Measurements from ENCODE around the gene SHISA2.

Gene SHISA2

GRCh38 chr13:26048741-26049140 is 3.1 kb downstream of the SHISA2 start:
- H3K36me3 ChIP-seq (ENCODE audit: control insufficient read depth, insufficient read depth, low read length), result no peaks in the 10 kb centered on the region
- no peaks in the 10 kb centered on the region for H3K9me3 ChIP-seq (ENCODE audit: control insufficient read depth, low read length)
- H3K4me1 ChIP-seq (ENCODE audit: control insufficient read depth, insufficient read depth, low read length, poor library complexity, severe bottlenecking), result peaks cover 7% of the 10 kb centered on the region
- H3K4me3 ChIP-seq (ENCODE audit: extremely low read depth, insufficient read depth, low read length, poor library complexity, severe bottlenecking), result no peak overlapping the region
- H3K27ac ChIP-seq (ENCODE audit: low read depth, low read length, severe bottlenecking), result no peak overlapping the region
- WGBS, 2 experiments (ENCODE audit: insufficient coverage in 2 of 2), result 100% methylated on average over 1 of the region's 4 CpGs; no CpG with 5 or more reads in 1 of the 2 experiments

- 90 to 93% methylated on average over 2 to 3 of the region's 4 CpGs for WGBS, 2 experiments (ENCODE audit: insufficient coverage in 2 of 2)
- Histone ChIP-seq H3K36me3 (ENCODE audit: control insufficient read depth, insufficient read depth, low read length) (no peaks in the 10 kb centered on the region), H3K4me3 (ENCODE audit: extremely low read depth, insufficient read depth, low read length, poor library complexity, severe bottlenecking) (no peak overlapping the region), H3K4me1 (ENCODE audit: control insufficient read depth, insufficient read depth, low read length, poor library complexity, severe bottlenecking) (peaks cover 7% of the 10 kb centered on the region), H3K27ac (ENCODE audit: low read depth, low read length, severe bottlenecking) (no peak overlapping the region), H3K9me3 (ENCODE audit: control insufficient read depth, low read length) (no peaks in the 10 kb centered on the region)
These were observed 4.8 kb downstream of the SHISA2 start for GRCh38 chr13:26047040-26047439.

DNA sequence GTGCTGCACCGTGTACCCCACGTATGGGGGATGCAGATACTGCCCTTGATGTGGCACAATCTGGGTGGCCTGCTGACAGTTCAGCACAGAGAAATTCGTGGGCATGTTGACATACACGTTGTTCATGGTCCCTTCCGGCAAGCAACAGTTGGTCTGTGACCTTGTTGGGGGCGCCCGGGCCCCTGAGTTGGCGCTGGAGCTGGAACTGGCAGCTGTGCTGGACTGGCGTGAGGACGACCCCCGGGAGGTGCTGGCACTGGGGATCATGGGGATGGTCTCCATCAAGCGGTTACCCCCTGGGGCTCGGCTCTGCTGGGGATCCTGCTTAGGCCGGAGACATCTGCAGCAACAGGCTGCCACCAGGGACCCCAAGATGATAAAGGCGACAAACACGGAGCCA is 5.2 kb downstream of the SHISA2 start:
- H3K27ac ChIP-seq (ENCODE audit: low read depth, low read length, severe bottlenecking), result no peak overlapping the region
- no peaks in the 10 kb centered on the region for H3K36me3 ChIP-seq (ENCODE audit: control insufficient read depth, insufficient read depth, low read length)
- no peak overlapping the region for H3K4me3 ChIP-seq (ENCODE audit: extremely low read depth, insufficient read depth, low read length, poor library complexity, severe bottlenecking)
- no peaks in the 10 kb centered on the region for H3K9me3 ChIP-seq (ENCODE audit: control insufficient read depth, low read length)
- WGBS, 2 experiments (ENCODE audit: insufficient coverage in 2 of 2), result 84 to 95% methylated on average over 16 of the region's 16 CpGs
- H3K4me1 ChIP-seq (ENCODE audit: control insufficient read depth, insufficient read depth, low read length, poor library complexity, severe bottlenecking), result peaks cover 7% of the 10 kb centered on the region

GRCh38 chr13:26045142-26045541 is 6.7 kb downstream of the SHISA2 start:
- Histone ChIP-seq H3K4me1 (ENCODE audit: control insufficient read depth, insufficient read depth, low read length, poor library complexity, severe bottlenecking) (peaks cover 6% of the 10 kb centered on the region), H3K36me3 (ENCODE audit: control insufficient read depth, insufficient read depth, low read length) (no peaks in the 10 kb centered on the region), H3K27ac (ENCODE audit: low read depth, low read length, severe bottlenecking) (no peak overlapping the region), H3K4me3 (ENCODE audit: extremely low read depth, insufficient read depth, low read length, poor library complexity, severe bottlenecking) (no peak overlapping the region), H3K9me3 (ENCODE audit: control insufficient read depth, low read length) (no peaks in the 10 kb centered on the region)
- WGBS, 2 experiments (ENCODE audit: insufficient coverage in 2 of 2), result no CpG with 5 or more reads among the region's 2 CpGs

GRCh38 chr13:26042785-26043184 is 9.0 kb downstream of the SHISA2 start:
- no peaks in the 10 kb centered on the region for H3K4me1 ChIP-seq (ENCODE audit: control insufficient read depth, insufficient read depth, low read length, poor library complexity, severe bottlenecking)
- no peak overlapping the region for H3K4me3 ChIP-seq (ENCODE audit: extremely low read depth, insufficient read depth, low read length, poor library complexity, severe bottlenecking)
- H3K9me3 ChIP-seq (ENCODE audit: control insufficient read depth, low read length), result no peaks in the 10 kb centered on the region
- no CpG with 5 or more reads among the region's 1 CpG for WGBS, 2 experiments (ENCODE audit: insufficient coverage in 2 of 2)
- H3K27ac ChIP-seq (ENCODE audit: low read depth, low read length, severe bottlenecking), result no peak overlapping the region
- no peaks in the 10 kb centered on the region for H3K36me3 ChIP-seq (ENCODE audit: control insufficient read depth, insufficient read depth, low read length)

GRCh38 chr13:26041444-26041843 is 10.4 kb downstream of the SHISA2 start:
- Histone ChIP-seq H3K9me3 (ENCODE audit: control insufficient read depth, low read length) (no peaks in the 10 kb centered on the region), H3K4me1 (ENCODE audit: control insufficient read depth, insufficient read depth, low read length, poor library complexity, severe bottlenecking) (no peaks in the 10 kb centered on the region), H3K36me3 (ENCODE audit: control insufficient read depth, insufficient read depth, low read length) (no peaks in the 10 kb centered on the region), H3K27ac (ENCODE audit: low read depth, low read length, severe bottlenecking) (no peak overlapping the region), H3K4me3 (ENCODE audit: extremely low read depth, insufficient read depth, low read length, poor library complexity, severe bottlenecking) (no peak overlapping the region)
- 78 to 100% methylated on average over 1 to 2 of the region's 3 CpGs for WGBS, 2 experiments (ENCODE audit: insufficient coverage in 2 of 2)

DNA sequence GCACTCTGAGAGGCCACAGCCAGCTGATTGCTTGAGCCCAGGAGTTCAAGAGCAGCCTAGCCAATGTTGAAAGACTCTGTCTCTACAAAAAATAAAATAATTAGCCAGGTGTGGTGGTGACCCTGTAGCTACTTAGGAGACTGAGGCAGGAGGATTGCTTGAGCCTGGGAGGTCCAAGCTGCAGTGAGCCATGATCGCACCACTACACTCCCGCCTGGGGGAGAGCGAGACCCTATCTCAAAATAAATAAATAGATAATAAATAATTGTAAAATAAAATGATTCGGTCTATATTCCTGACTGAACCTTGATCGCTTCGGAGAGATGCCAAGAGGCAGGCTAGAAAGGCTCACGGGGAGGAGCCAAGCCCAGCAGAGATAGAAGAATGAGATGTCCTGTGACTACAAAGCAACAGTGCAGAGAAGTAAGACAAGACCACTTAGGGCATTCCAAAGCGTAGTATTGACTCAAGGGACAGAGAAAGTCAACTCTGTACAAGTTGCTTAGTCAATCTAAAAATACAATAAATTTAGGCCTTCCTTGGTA is 12.8 kb downstream of the SHISA2 start:
- Histone ChIP-seq H3K27ac (ENCODE audit: low read depth, low read length, severe bottlenecking) (no peak overlapping the region), H3K36me3 (ENCODE audit: control insufficient read depth, insufficient read depth, low read length) (no peaks in the 10 kb centered on the region), H3K4me1 (ENCODE audit: control insufficient read depth, insufficient read depth, low read length, poor library complexity, severe bottlenecking) (no peaks in the 10 kb centered on the region), H3K4me3 (ENCODE audit: extremely low read depth, insufficient read depth, low read length, poor library complexity, severe bottlenecking) (no peak overlapping the region), H3K9me3 (ENCODE audit: control insufficient read depth, low read length) (no peaks in the 10 kb centered on the region)
- 93 to 95% methylated on average over 4 to 5 of the region's 8 CpGs for WGBS, 2 experiments (ENCODE audit: insufficient coverage in 2 of 2)

GRCh38 chr13:26037302-26037701 is 14.5 kb downstream of the SHISA2 start:
- no peak overlapping the region for H3K4me3 ChIP-seq (ENCODE audit: extremely low read depth, insufficient read depth, low read length, poor library complexity, severe bottlenecking)
- no peaks in the 10 kb centered on the region for H3K9me3 ChIP-seq (ENCODE audit: control insufficient read depth, low read length)
- no peaks in the 10 kb centered on the region for H3K4me1 ChIP-seq (ENCODE audit: control insufficient read depth, insufficient read depth, low read length, poor library complexity, severe bottlenecking)
- no peak overlapping the region for H3K27ac ChIP-seq (ENCODE audit: low read depth, low read length, severe bottlenecking)
- no peaks in the 10 kb centered on the region for H3K36me3 ChIP-seq (ENCODE audit: control insufficient read depth, insufficient read depth, low read length)
- WGBS, 2 experiments (ENCODE audit: insufficient coverage in 2 of 2), result 54 to 67% methylated on average over 1 of the region's 2 CpGs

DNA sequence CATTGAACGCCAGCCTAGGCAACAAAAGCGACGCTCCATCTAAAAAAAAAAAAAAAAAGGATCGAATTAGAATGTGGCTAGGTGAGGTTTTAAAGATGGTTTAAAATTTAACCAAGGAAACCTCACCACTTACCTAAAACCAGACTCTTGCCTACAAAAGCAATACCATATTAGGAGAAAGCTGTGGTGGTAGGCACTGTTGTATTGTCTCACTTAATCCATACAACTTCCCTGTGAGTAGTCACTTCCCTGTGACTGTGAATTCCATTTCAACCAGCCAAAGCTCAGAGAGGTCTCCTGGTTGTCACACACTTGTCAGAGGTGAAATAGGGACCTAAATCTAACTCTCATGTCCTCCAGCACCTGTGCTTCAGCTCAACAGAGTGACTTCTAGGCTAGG is 15.4 kb downstream of the SHISA2 start:
- 100% methylated on average over 1 of the region's 4 CpGs; no CpG with 5 or more reads in 1 of the 2 experiments for WGBS, 2 experiments (ENCODE audit: insufficient coverage in 2 of 2)
- Histone ChIP-seq H3K9me3 (ENCODE audit: control insufficient read depth, low read length) (no peaks in the 10 kb centered on the region), H3K4me1 (ENCODE audit: control insufficient read depth, insufficient read depth, low read length, poor library complexity, severe bottlenecking) (no peaks in the 10 kb centered on the region), H3K4me3 (ENCODE audit: extremely low read depth, insufficient read depth, low read length, poor library complexity, severe bottlenecking) (no peak overlapping the region), H3K27ac (ENCODE audit: low read depth, low read length, severe bottlenecking) (no peak overlapping the region), H3K36me3 (ENCODE audit: control insufficient read depth, insufficient read depth, low read length) (no peaks in the 10 kb centered on the region)

DNA sequence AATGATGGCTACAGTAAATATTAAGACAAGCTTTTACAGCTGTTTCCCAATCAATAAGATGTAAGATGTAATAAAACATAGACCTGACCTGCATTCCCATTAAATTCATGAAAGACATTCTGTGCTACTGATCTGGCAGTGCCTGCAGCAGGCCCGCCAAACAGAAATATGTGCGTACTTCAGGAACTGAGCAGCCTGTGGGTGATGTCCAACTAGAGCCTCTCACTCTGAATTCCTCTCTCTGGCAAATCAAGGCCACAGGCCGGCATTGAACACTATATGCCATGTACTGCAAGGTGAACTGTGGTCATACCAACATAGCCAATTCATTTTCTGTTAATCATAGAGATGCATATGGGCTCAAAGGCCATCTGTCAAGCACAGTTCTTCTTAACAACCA is 17.8 kb downstream of the SHISA2 start:
- Histone ChIP-seq H3K9me3 (ENCODE audit: control insufficient read depth, low read length) (peaks cover 8% of the 10 kb centered on the region), H3K36me3 (ENCODE audit: control insufficient read depth, insufficient read depth, low read length) (no peaks in the 10 kb centered on the region), H3K4me3 (ENCODE audit: extremely low read depth, insufficient read depth, low read length, poor library complexity, severe bottlenecking) (no peak overlapping the region), H3K4me1 (ENCODE audit: control insufficient read depth, insufficient read depth, low read length, poor library complexity, severe bottlenecking) (no peaks in the 10 kb centered on the region), H3K27ac (ENCODE audit: low read depth, low read length, severe bottlenecking) (no peak overlapping the region)
- WGBS, 2 experiments (ENCODE audit: insufficient coverage in 2 of 2), result 83 to 92% methylated on average over 2 to 3 of the region's 3 CpGs

DNA sequence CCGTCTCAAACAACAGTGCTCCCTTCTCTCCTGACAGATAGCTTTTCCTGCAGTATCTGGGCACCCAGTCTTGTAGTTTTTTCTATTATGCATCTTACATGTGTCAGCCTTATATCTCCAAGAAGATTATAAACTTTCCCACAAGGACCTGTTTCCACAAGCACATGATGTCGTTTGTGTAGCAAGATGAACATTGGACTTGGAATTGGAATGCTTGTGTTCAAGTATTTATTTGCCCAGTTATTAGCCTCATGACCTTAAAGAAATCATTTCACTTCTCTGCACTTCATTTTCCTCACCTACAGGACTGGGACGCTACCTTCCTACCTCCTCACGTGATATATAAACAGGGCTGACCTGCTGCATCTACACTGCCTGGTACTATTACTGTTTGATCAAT is 21.5 kb downstream of the SHISA2 start:
- no peaks in the 10 kb centered on the region for H3K36me3 ChIP-seq (ENCODE audit: control insufficient read depth, insufficient read depth, low read length)

More for the DNA sequence above, 21.5 kb downstream of the SHISA2 start:
- WGBS, 2 experiments (ENCODE audit: insufficient coverage in 2 of 2), result 96 to 100% methylated on average over 2 to 3 of the region's 4 CpGs
- no peaks in the 10 kb centered on the region for H3K4me1 ChIP-seq (ENCODE audit: control insufficient read depth, insufficient read depth, low read length, poor library complexity, severe bottlenecking)
- no peak overlapping the region for H3K27ac ChIP-seq (ENCODE audit: low read depth, low read length, severe bottlenecking)
- peaks cover 8% of the 10 kb centered on the region for H3K9me3 ChIP-seq (ENCODE audit: control insufficient read depth, low read length)
- H3K4me3 ChIP-seq (ENCODE audit: extremely low read depth, insufficient read depth, low read length, poor library complexity, severe bottlenecking), result no peak overlapping the region
